GM21737 (cell line): ENCODE data around the gene LMO1.

Experiments
- ATAC-seq: cut with Tn5 transposase; IDR thresholded peaks from one replicate; pipeline ENCODE4 v1.9.1; 2021; ENCODE audit warnings: mild to moderate bottlenecking, moderate library complexity; ENCODE audit not compliant: unreplicated experiment

LMO1 gene

DNA sequence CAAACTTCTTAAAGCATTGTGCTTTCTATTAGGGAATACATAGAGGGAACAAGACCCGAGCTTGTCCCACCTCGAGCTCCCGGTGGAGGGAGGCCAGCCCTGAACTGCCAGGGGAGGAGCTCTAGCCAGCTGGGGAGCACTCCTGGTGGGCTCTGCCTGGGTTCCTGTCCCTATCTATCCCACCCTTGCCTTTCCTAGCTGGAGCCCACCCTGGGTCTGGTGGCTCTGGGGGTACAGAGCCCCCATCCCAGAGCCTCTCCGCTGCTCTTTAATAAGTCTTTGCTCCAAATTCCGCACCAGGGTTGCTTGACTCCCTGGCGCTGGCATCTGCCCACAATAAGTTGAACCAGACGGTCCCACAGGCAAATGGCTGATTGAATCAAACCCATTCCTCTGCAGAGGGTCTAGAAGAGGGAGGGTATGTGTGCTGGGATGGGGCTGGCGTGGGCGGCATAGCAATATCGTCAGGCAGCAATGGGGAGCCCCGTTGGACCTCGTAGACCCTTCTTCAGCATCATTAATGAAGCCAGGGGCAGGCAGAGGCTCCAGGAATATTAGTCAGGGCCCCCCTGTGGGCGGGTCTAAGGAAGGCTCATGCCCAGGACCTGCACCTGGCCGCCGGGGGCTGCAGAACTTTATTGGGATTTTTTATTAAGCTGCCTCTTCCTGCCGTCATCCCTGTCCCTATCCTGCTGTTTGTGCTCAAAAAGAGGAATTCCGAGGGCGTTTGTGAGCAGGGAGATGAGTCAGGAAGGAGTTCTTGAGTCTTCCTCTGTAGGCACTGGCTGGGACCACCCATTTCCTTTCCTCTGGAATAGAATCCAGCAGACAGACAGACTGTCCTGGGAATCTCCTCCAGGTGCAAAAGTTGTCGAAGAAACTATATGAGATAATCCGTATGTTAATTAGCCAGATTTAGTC is 56.3 kb downstream of the LMO1 start:
- no peak for ATAC-seq

DNA sequence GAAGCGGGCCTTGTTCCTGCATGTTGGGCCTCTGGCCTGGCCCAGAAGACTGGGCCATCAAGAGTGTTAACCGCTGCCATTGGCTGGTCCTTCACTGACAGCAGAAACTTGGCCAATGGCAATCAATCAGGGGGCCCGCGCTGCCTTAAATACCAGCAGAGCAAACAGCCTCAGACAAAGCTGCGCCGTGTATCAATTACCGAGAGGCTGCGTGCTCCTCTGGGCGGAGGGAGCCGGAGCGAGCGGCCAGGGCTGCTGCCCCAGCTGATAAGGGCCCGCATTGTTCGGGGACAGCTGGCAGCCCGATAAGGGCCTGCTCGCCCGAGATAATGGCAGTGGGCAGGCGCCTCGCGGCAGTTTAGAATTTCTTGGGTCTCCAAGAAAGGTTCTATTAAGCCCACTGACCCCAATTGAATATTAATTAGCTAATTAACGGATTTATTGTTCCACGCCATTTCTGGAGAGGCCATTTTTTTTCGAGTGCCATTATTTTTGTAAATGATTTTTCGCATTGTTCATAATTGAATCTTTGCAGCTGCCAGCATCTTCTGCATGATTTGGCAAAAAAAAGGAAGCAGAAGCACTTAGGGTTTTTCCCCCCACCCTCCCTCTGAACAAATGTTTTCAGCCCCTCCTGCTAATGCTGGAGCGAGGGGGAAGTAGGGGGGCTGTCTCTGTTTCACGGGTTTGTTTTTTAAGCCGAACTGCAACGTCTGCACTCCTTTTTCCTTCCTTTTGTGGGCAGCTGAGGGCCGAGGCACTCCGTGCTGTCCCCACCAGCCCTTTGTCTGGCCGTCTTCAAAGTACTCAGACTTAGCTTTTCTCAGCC is 57.2 kb downstream of the LMO1 start:
- ATAC-seq = no peak

DNA sequence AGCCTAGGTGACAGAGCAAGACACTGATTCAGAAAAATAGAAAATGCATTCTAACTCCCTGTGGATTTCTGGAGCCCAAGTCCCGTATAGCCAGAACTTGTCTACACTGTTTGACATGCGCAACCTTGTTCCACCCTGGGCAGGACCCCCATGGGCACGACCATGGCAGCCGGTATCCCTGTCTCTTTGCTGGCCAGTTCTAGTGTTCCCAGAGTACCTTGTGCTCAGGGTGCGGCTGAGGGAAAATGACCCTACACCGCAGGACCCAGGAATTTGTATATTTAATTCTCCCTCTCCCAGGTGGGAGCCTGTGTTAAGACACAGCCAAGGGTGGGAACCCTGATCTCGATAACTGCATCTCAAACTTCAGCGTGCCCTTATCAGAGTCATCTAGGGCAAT is 58.1 kb downstream of the LMO1 start:
- no peak for ATAC-seq

DNA sequence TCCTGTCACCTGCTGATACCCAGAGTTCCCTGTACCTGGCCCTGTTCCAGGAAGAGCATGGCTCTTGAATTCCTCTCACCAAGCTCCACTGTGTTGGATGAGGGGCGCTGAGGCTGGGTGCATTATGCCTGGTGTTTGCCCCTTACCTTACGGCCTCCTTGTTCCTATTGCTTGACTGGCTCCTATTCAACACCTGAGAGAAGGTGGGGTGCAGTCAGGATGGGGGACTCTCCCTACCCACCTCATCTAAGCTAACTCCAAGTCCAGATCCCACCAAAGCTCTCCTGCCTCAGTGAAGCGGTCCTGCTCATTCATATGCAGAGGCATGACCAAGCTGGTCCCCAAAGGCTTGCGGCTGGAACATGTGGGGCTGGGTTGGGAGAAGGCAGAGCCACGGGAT is 59.1 kb downstream of the LMO1 start:
- ATAC-seq = no peak

DNA sequence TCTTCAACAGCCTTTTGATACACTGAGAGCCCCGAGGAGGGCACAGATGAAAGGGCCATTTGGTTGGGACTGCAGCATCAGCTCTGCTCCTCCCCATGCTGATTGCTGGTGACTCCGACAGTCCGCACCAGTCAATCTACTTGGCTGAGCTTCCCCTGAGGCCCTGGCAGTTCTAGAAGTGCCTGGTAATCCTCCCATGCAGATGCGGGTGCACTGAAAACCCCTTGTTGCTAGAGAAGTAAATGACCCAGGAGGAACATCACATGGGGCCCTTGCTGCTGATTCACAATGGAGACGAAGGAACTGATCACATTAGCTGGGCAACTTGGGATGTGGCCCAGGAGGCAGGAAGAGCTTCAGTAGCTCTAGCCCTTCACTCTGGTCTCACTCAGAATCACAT is 59.7 kb downstream of the LMO1 start:
- no peak for ATAC-seq

DNA sequence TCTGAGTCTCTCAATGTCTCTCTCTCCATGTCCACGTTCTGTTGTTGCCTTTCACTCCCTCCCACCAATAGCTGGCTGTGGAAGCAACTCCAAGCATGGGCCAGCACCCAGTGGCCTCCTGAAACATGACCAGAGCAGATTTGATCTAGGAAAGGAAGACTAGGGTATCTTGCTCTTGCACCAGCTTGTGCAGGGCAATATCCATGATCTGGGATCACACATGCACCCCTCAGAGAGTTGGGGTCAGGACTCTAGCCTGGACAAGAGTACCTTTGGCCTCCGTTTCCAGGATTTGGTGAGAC is 60.3 kb downstream of the LMO1 start:
- no peak for ATAC-seq

DNA sequence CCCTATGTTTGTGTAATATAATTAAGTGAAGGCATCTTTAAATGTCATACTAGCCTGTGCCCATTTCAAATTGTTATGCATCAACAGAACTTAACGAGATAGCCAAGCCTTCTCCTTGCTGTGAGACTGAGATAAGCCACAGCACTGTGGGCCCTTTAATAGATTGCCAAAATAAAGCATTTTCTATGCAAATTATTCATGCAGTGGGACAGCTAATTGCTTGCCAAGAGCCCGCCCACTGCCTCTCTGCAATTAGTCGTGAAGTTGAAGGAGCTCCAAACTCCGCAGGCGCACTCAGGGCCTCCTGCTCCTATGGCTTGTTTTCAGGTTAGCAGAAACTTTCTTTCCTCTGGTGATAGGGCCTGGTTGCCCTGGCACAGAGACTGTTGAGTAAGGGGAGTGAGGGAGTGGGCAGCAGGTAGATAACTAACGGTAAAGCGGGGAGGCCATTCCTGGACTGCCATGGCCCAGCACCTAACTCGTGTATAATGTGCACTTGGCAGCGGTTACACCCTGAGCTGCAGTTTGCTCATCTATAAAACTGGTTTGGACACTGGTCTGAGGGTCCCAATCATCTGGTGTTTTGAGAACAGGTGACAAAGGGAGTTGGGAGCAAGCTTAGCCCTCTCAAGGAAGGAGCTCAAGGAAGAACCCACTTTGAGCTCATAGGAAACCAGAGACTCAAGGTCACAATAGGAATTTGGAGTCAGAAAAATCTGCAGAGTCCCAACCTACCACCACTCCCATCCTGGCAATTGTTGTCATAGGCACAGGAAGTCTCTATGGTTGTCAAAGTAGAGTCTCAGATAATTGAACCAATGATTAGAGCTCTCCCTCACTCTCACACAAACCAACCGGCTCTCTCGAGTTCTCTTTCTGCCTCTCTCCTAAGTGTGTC is 60.9 kb downstream of the LMO1 start:
- ATAC-seq = no peak

DNA sequence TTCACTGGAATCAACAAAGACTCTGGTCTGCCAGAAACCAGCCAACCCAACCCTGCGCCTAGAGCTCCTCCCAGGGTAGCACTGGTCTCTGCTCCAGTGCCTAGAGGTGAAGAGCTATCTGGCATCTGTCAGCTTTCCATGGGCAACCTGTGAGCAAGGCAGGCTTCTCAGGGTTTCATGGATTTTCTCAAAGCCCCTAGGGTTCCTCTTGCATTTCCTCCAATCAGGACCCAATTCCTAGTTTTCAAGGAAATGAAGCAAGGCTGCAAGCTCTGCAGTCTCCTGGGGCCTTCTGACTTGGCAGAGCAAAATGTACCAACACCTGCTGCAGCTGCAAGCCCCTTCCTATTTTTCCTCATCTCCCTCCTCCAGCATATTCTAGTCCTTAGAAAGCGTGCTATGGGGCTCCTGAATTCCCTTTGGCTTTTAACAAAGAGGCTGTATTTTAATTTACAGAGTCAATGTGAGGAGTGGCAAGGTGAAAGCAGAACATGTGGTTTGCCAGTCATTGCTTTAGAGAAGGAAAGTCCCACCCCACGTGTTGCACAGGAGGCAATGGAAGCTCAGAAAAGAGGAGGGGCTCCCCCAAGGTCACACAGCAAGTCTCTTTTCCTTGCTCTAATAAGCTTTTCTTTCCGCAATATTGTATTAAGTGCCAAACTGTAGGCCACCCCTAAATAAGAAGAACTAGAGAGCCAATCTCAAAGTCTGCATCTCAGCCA is 61.9 kb downstream of the LMO1 start:
- no peak for ATAC-seq

DNA sequence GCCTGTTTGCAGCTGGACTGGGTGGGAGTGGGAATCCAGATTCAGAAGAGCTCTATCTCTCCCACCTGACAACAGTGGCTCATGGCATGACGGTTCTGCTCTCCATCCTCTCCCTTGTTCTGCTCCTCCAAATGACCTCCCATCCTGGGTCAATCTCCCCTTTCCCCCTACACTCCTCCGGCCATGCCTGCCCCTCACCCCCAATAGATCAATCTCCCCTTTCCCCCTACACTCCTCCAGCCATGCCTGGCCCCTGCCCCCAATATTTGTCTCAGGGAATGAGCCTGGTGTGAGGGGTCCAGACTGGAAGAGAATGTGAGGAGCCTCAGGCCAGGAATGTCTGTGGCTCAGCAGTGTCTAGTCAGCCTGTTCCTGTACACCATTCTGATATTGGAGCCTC is 64.0 kb downstream of the LMO1 start:
- no peak for ATAC-seq

DNA sequence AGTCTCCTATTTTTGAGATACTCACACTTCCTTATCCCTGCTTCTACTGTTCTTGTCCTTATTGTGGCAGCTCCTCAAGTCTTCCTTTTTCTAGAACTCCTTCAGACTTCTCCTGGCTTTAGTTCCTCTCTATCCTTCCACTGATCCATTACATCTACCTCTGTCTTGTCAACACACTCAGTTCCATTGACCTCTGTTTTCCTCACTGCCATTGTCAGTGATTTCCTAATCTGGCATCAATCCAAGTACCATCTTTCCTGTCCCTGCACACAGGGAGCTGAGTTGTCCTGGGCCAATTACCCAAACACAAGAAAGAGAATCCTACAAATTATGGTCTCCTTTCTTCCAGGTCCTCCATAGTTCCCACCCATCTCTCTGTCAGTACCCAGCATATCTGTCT is 66.9 kb downstream of the LMO1 start:
- ATAC-seq = no peak

DNA sequence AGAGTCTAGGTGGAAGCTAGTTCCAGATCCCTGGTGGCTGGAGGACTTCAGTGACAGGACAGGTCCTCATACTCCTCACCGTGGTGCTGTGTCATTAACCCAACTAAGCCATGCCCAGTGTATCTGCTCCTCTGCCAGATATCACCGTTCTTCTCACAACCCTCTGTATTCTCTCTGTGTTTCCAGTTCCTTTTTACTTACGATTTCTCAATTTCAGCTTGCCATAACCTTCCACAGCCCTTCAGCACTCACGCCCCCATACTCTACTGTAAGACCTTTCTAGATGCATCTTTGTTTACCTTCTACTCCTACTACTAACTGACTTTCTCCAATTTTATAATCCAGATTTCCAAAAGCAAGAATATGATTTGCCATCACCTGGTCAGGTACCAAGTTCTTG is 68.7 kb downstream of the LMO1 start:
- ATAC-seq = no peak

DNA sequence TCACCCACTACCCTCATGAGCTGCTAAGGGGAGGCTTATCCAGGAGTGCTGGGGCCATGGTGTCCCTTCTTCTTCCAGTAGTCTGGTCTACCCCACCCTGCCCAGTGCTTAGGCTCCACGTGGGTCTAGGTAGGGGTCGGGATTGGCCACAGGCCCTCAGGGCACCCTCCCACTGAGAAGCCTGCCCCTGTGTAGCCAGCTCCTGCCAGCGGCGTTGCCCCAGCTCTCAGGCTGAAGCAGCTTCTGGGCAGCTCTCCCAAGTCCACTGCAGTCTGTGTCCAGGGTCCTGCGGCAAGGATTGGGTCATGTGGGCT is 70.8 kb downstream of the LMO1 start:
- no peak for ATAC-seq

DNA sequence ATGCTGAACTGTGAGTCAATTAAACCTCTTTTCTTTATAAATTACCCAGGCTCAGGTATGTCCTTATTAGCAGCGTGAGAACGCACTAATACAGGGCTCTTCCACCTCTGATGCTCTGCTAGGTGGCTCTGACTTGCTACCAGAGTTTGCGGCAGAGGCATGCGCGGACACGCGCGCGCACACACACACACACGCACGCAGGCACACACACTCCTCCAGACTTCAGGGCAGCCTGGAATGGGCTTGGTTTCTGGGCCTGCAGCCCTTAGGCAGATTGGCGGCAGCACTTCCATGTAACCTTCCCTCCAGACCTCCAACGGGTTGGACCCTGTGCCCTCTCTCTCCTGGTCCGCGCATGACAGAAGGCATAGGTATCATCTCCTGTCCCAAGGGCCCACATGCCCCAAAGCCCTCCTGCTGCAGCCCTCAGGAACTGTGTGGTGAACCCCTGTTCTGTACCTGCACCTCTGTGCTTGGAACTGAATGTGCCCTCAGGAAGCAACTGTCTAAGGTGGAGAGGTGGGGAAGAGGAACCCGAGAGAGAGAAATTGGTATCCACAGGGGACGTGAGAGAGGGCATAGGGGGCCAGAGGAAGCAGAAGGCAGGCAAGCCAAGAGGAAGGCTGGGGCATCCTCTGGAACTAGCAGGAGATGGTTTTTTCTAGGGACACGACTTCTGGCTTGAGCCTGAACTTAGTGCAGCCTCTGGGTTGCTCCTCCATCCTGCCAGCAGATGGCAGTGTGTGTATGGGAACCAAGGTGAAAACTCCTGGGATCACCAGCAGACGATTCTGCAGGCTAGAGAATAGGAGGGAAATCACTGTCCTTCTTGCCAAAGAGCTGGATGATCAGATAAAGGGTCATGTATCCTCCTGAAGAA is 71.4 kb downstream of the LMO1 start:
- ATAC-seq = no peak

DNA sequence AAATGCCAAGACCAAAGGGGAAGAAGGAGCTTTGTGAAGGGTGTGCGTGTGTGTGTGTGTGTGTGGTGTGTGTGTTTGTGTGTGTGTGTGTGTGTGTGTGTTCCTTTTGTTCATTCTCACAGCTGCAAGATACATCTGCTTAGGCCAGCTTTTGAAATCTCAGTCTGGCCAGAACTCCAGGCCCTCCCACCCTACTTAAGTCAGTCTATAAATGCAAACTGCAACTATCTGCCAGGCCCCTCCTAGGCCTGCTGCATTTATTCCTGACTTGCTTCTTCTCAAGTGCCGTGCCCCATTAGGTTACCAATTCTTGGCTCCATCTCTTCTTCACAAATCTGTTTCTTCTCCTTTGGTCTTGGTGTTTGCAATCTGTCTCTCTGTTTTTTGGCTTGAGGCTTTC is 73.2 kb downstream of the LMO1 start:
- no peak for ATAC-seq

DNA sequence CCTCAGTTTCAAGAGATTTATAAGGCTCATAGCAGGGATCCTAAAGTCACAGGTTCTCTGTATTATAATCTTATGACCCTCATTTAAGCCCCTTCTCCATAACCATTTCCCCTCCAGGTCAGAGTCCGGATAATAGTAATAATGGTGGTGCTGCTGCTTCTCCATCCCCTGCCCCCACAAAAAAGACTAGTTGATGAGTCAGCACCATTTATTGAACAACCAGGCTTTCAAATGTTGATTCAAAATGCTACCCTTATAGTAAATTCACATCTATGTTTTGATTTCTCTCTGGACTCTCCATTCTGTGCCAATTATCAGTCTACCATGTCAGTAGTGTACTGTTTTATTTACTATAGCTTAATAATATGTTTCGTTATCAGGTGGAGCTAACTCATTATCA is 77.2 kb downstream of the LMO1 start:
- ATAC-seq = no peak

DNA sequence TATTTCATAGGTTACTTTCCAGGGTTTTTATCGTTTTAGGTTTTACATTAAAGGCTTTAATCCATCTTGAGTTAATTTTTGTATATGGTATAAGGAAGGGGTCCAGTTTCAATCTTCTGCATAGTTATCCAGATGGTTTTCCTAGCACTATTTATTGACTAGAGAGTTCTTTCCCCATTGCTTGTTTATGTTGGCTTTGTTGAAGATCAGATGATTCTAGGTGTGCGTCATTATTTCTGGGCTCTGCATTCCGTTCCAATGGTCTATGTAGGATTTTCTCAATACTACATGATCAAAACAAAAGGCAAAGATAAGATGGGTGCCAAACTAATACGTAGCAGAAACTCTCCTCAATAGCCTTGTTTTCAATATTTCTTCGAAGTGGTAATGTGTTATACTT is 80.6 kb downstream of the LMO1 start:
- ATAC-seq = no peak

DNA sequence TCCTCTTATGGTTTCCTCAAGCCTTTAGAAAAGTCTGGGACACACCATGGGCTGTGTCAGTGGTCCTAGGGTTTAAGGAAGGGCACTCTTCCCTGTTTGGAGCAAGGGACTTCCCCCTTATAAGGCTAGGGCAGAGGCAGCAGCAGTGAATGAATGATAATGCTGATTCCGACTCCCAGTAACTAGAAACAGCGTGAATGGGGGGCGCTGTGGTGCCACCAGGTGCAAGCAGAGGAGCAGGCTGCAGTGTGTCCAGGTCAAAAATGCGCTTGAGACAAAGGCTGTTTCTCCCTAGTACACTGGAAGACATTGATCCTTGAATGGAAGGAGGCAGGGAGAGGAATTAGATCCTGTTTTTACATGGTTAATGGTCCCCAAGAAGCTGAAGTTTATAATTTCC is 83.2 kb downstream of the LMO1 start:
- no peak for ATAC-seq

DNA sequence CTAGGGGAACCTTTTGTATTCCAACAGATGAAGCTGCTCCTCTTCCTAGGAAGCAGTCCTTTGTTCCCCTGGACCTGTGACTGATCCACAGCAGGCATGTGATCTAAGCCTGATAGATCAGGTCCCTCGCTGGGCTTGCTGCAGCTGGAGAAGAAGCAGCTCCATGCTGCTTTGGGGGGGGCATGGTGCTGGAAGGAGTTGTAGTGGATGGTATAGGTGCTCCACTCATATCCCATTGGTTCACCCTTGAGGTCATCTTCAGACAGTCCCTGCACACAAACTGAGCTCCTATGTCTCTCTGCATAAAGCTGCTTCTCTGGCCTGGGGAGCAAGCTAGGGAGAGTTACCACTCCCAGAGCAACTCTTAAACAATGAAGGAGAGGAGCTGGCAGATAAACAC is 85.4 kb downstream of the LMO1 start:
- ATAC-seq = no peak

DNA sequence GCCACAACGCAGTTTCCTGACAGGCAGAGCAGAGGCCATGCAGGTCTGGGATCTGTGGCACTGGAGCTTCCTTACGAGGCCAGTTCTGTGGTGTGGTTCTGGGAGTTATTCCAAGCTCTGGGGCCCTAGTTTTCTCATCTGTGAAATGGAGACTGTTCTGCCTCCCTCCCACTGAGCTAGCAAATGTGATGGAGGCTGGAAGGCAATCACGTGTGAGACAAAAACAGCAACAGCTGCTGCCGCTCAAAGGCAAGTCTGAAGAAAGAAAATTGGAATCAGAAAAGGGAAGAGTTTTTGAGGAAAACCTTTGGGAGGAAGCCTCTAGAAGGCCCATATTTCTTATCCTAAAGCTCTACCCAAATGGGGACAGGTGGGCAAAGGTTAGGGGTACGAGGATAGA is 86.5 kb downstream of the LMO1 start:
- no peak for ATAC-seq
